Measurements from ENCODE around the gene NFIA. TPM values are rescaled to one million over a fixed set of nuclear protein-coding genes. Genes with fewer than 3 reads are reported as not detected.

Gene NFIA
- total and polyA plus RNA-seq, 5 donors from 2014 or later, result 0.86 to 3.9 (median 1.7) TPM

- no peak overlapping the region for H3K27ac ChIP-seq (ENCODE audit: insufficient read depth, low read length, poor library complexity, severe bottlenecking)
- Mint-ChIP-seq H3K36me3 (no peaks in the 10 kb centered on the region), H3K4me3 (no peak overlapping the region), H3K9me3 (no peaks in the 10 kb centered on the region), H3K4me1 (no peaks in the 10 kb centered on the region), H3K27me3 (peaks cover 8% of the 10 kb centered on the region), H3K27ac (no peak overlapping the region)
- ATAC-seq (ENCODE audit: low read depth in 2 of 2) (no peak), DNase-seq (no peak)
- no peaks in the 10 kb centered on the region for H3K9me3 ChIP-seq (ENCODE audit: control insufficient read depth in 2 of 2, low read length in 2 of 2)
- no peak overlapping the region for H3K4me3 ChIP-seq (ENCODE audit: low read depth, low read length)
- H3K27me3 ChIP-seq (ENCODE audit: control insufficient read depth, insufficient read depth, low read length), result peaks cover 7% of the 10 kb centered on the region
- H3K36me3 ChIP-seq (ENCODE audit: control insufficient read depth, insufficient read depth, low read length), result no peaks in the 10 kb centered on the region
- H3K4me1 ChIP-seq (ENCODE audit: control insufficient read depth, insufficient read depth, low read length, poor library complexity, severe bottlenecking), result no peaks in the 10 kb centered on the region
These were observed 150.8 kb downstream of the NFIA start for GRCh38 chr1:61233121-61233660.

DNA sequence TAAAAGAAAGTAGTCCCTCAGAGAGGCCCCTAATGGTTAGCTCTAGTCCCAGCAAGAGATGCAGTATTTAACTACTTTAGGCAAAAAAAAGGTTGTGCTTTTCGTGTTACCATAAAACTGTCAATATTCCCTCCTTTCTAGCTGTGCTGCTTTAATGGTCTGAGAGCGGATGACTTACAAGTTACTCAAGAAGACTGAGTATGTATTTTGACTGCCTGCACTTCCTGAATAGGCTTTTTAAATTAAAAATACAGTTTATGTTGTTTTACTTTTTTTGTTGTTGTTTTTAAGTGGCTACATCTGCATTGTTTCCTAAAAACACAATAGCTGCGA, 152.2 kb downstream of the NFIA start:
- no peak overlapping the region for H3K27ac ChIP-seq (ENCODE audit: insufficient read depth, low read length, poor library complexity, severe bottlenecking)
- H3K4me3 Mint-ChIP-seq, result no peak overlapping the region
- no peaks in the 10 kb centered on the region for H3K9me3 ChIP-seq (ENCODE audit: control insufficient read depth in 2 of 2, low read length in 2 of 2)
- H3K27me3 ChIP-seq (ENCODE audit: control insufficient read depth, insufficient read depth, low read length), result peaks cover 7% of the 10 kb centered on the region
- H3K4me3 ChIP-seq (ENCODE audit: low read depth, low read length), result no peak overlapping the region
- ATAC-seq (ENCODE audit: low read depth in 2 of 2) (no peak), DNase-seq (no peak)
- no peaks in the 10 kb centered on the region for H3K36me3 Mint-ChIP-seq
- H3K4me1 Mint-ChIP-seq, result no peaks in the 10 kb centered on the region
- no peak overlapping the region for H3K27ac Mint-ChIP-seq
- H3K4me1 ChIP-seq (ENCODE audit: control insufficient read depth, insufficient read depth, low read length, poor library complexity, severe bottlenecking), result no peaks in the 10 kb centered on the region
- H3K27me3 Mint-ChIP-seq, result peaks cover 8% of the 10 kb centered on the region
- no peaks in the 10 kb centered on the region for H3K36me3 ChIP-seq (ENCODE audit: control insufficient read depth, insufficient read depth, low read length)
- H3K9me3 Mint-ChIP-seq, result no peaks in the 10 kb centered on the region

GRCh38 chr1:61237147-61237546, 154.8 kb downstream of the NFIA start:
- Mint-ChIP-seq H3K4me3 (no peak overlapping the region), H3K4me1 (no peaks in the 10 kb centered on the region), H3K27ac (no peak overlapping the region), H3K9me3 (no peaks in the 10 kb centered on the region), H3K27me3 (no peaks in the 10 kb centered on the region), H3K36me3 (no peaks in the 10 kb centered on the region)
- Histone ChIP-seq H3K36me3 (ENCODE audit: control insufficient read depth, insufficient read depth, low read length) (no peaks in the 10 kb centered on the region), H3K9me3 (ENCODE audit: control insufficient read depth in 2 of 2, low read length in 2 of 2) (no peaks in the 10 kb centered on the region), H3K27ac (ENCODE audit: insufficient read depth, low read length, poor library complexity, severe bottlenecking) (no peak overlapping the region), H3K4me3 (ENCODE audit: low read depth, low read length) (no peak overlapping the region), H3K27me3 (ENCODE audit: control insufficient read depth, insufficient read depth, low read length) (peaks cover 4% of the 10 kb centered on the region), H3K4me1 (ENCODE audit: control insufficient read depth, insufficient read depth, low read length, poor library complexity, severe bottlenecking) (no peaks in the 10 kb centered on the region)
- DNase-seq, result no peak
- ATAC-seq (ENCODE audit: low read depth in 2 of 2), result no peak

DNA sequence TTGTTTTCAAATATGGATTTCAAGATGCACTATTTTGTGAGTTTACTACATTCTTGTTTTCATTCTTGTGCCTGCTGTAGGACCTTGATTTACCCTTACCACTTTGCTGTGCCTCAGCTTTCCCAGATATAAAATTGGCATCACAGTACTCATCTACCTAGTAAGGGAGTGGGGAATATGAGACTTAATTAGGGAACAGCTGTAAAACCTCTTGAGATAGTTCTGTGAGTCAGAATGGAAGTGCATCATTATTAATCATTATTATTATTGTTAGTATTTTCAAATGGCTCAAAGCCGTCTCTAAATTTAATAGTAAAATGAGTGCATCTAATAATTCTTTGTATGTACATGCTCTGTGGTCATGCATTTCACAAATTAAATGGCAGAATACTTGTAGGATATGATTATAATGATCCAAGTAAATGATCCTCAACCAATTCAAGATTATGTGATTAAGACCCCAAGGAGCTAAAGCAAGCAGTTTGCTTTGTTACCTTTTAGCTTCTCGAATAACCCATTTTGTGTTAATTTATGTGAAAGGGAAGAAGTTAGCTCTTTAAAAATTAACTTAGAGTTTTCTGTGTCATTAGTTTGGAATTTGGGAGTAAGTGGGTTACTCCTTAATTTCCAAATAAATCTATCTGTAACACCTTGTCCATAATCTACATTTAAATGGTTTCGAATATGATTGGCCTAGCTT, 155.4 kb downstream of the NFIA start:
- H3K36me3 ChIP-seq (ENCODE audit: control insufficient read depth, insufficient read depth, low read length), result no peaks in the 10 kb centered on the region
- Mint-ChIP-seq H3K4me3 (no peak overlapping the region), H3K4me1 (no peaks in the 10 kb centered on the region), H3K27me3 (no peaks in the 10 kb centered on the region), H3K27ac (no peak overlapping the region), H3K9me3 (no peaks in the 10 kb centered on the region), H3K36me3 (no peaks in the 10 kb centered on the region)
- DNase-seq (no peak), ATAC-seq (ENCODE audit: low read depth in 2 of 2) (no peak)
- no peaks in the 10 kb centered on the region for H3K4me1 ChIP-seq (ENCODE audit: control insufficient read depth, insufficient read depth, low read length, poor library complexity, severe bottlenecking)
- H3K4me3 ChIP-seq (ENCODE audit: low read depth, low read length), result no peak overlapping the region
- H3K9me3 ChIP-seq (ENCODE audit: control insufficient read depth in 2 of 2, low read length in 2 of 2), result no peaks in the 10 kb centered on the region
- H3K27me3 ChIP-seq (ENCODE audit: control insufficient read depth, insufficient read depth, low read length), result peaks cover 4% of the 10 kb centered on the region
- H3K27ac ChIP-seq (ENCODE audit: insufficient read depth, low read length, poor library complexity, severe bottlenecking), result no peak overlapping the region

- H3K4me1 Mint-ChIP-seq, result no peaks in the 10 kb centered on the region
- Histone ChIP-seq H3K4me3 (ENCODE audit: low read depth, low read length) (no peak overlapping the region), H3K27ac (ENCODE audit: insufficient read depth, low read length, poor library complexity, severe bottlenecking) (no peak overlapping the region), H3K36me3 (ENCODE audit: control insufficient read depth, insufficient read depth, low read length) (no peaks in the 10 kb centered on the region), H3K9me3 (ENCODE audit: control insufficient read depth in 2 of 2, low read length in 2 of 2) (no peaks in the 10 kb centered on the region), H3K27me3 (ENCODE audit: control insufficient read depth, insufficient read depth, low read length) (peaks cover 4% of the 10 kb centered on the region), H3K4me1 (ENCODE audit: control insufficient read depth, insufficient read depth, low read length, poor library complexity, severe bottlenecking) (no peaks in the 10 kb centered on the region)
- DNase-seq, result no peak
- H3K4me3 Mint-ChIP-seq, result no peak overlapping the region
- H3K27ac Mint-ChIP-seq, result no peak overlapping the region
- H3K27me3 Mint-ChIP-seq, result no peaks in the 10 kb centered on the region
- no peak for ATAC-seq (ENCODE audit: low read depth in 2 of 2)
- H3K9me3 Mint-ChIP-seq, result no peaks in the 10 kb centered on the region
- no peaks in the 10 kb centered on the region for H3K36me3 Mint-ChIP-seq
These were observed 156.0 kb downstream of the NFIA start for GRCh38 chr1:61238359-61238665.

GRCh38 chr1:61240878-61241277, 158.5 kb downstream of the NFIA start:
- DNase-seq (no peak), ATAC-seq (ENCODE audit: low read depth in 2 of 2) (no peak)
- no peak overlapping the region for H3K4me3 ChIP-seq (ENCODE audit: low read depth, low read length)
- Mint-ChIP-seq H3K4me1 (no peaks in the 10 kb centered on the region), H3K9me3 (no peaks in the 10 kb centered on the region), H3K36me3 (no peaks in the 10 kb centered on the region), H3K4me3 (no peak overlapping the region), H3K27ac (no peak overlapping the region), H3K27me3 (no peaks in the 10 kb centered on the region)
- H3K4me1 ChIP-seq (ENCODE audit: control insufficient read depth, insufficient read depth, low read length, poor library complexity, severe bottlenecking), result no peaks in the 10 kb centered on the region
- no peak overlapping the region for H3K27ac ChIP-seq (ENCODE audit: insufficient read depth, low read length, poor library complexity, severe bottlenecking)
- H3K27me3 ChIP-seq (ENCODE audit: control insufficient read depth, insufficient read depth, low read length), result peaks cover 4% of the 10 kb centered on the region
- H3K36me3 ChIP-seq (ENCODE audit: control insufficient read depth, insufficient read depth, low read length), result no peaks in the 10 kb centered on the region
- no peaks in the 10 kb centered on the region for H3K9me3 ChIP-seq (ENCODE audit: control insufficient read depth in 2 of 2, low read length in 2 of 2)

GRCh38 chr1:61241411-61241838, 159.1 kb downstream of the NFIA start:
- no peaks in the 10 kb centered on the region for H3K36me3 ChIP-seq (ENCODE audit: control insufficient read depth, insufficient read depth, low read length)
- DNase-seq (no peak), ATAC-seq (ENCODE audit: low read depth in 2 of 2) (no peak)
- no peak overlapping the region for H3K27ac Mint-ChIP-seq
- H3K4me3 ChIP-seq (ENCODE audit: low read depth, low read length), result no peak overlapping the region
- no peaks in the 10 kb centered on the region for H3K4me1 ChIP-seq (ENCODE audit: control insufficient read depth, insufficient read depth, low read length, poor library complexity, severe bottlenecking)
- H3K27me3 Mint-ChIP-seq, result no peaks in the 10 kb centered on the region
- peaks cover 4% of the 10 kb centered on the region for H3K27me3 ChIP-seq (ENCODE audit: control insufficient read depth, insufficient read depth, low read length)
- H3K36me3 Mint-ChIP-seq, result no peaks in the 10 kb centered on the region
- no peaks in the 10 kb centered on the region for H3K4me1 Mint-ChIP-seq
- H3K27ac ChIP-seq (ENCODE audit: insufficient read depth, low read length, poor library complexity, severe bottlenecking), result no peak overlapping the region
- H3K9me3 ChIP-seq (ENCODE audit: control insufficient read depth in 2 of 2, low read length in 2 of 2), result no peaks in the 10 kb centered on the region
- no peak overlapping the region for H3K4me3 Mint-ChIP-seq
- no peaks in the 10 kb centered on the region for H3K9me3 Mint-ChIP-seq

- no peak overlapping the region for H3K4me3 ChIP-seq (ENCODE audit: low read depth, low read length)
- no peak overlapping the region for H3K27ac ChIP-seq (ENCODE audit: insufficient read depth, low read length, poor library complexity, severe bottlenecking)
- H3K27ac Mint-ChIP-seq, result no peak overlapping the region
- H3K4me3 Mint-ChIP-seq, result no peak overlapping the region
- no peak for ATAC-seq (ENCODE audit: low read depth in 2 of 2)
- no peaks in the 10 kb centered on the region for H3K9me3 Mint-ChIP-seq
- no peak for DNase-seq
- no peaks in the 10 kb centered on the region for H3K4me1 ChIP-seq (ENCODE audit: control insufficient read depth, insufficient read depth, low read length, poor library complexity, severe bottlenecking)
- H3K36me3 ChIP-seq (ENCODE audit: control insufficient read depth, insufficient read depth, low read length), result no peaks in the 10 kb centered on the region
- H3K4me1 Mint-ChIP-seq, result no peaks in the 10 kb centered on the region
- no peaks in the 10 kb centered on the region for H3K36me3 Mint-ChIP-seq
- H3K27me3 Mint-ChIP-seq, result peaks cover 4% of the 10 kb centered on the region
- H3K9me3 ChIP-seq (ENCODE audit: control insufficient read depth in 2 of 2, low read length in 2 of 2), result no peaks in the 10 kb centered on the region
- peaks cover 4% of the 10 kb centered on the region for H3K27me3 ChIP-seq (ENCODE audit: control insufficient read depth, insufficient read depth, low read length)
These were observed 159.6 kb downstream of the NFIA start for GRCh38 chr1:61241973-61242381.
